PC-9 (cell line): ENCODE data around the gene SNPH.

Experiments
- CTCF ChIP-seq: fragments of 200-600 bp; sonication (generic); conservative IDR thresholded peaks from 2 replicates; pipeline ENCODE4 v1.6.1; 2017; ENCODE audit warnings: mixed run types, antibody characterized with exemption, mild to moderate bottlenecking, moderate library complexity
- EZH2 ChIP-seq: fragments of 200-600 bp; sonication (generic); IDR thresholded peaks from 2 replicates; pipeline ENCODE4 v1.8.0; 2017; ENCODE audit warnings: antibody characterized with exemption, low read depth

- no peak for TF ChIP-seq CTCF
- no peak for TF ChIP-seq EZH2
These were observed 27.7 kb downstream of the SNPH start for GRCh38 chr20:1293641-1294379.
